ENCODE measurements around the gene KLHDC7B. TPM values are rescaled to one million over a fixed set of nuclear protein-coding genes. Genes with fewer than 3 reads are reported as not detected.
A peak's percentile ranks its signal among the peaks of the same experiment; 100 is the strongest.

KLHDC7B gene
- total and polyA plus RNA-seq, 2 of the 13 experiments (the other 11 are each of a cell fraction or from before 2014, with no cell fraction given), result 0.11 TPM; not detected in 1

DNA sequence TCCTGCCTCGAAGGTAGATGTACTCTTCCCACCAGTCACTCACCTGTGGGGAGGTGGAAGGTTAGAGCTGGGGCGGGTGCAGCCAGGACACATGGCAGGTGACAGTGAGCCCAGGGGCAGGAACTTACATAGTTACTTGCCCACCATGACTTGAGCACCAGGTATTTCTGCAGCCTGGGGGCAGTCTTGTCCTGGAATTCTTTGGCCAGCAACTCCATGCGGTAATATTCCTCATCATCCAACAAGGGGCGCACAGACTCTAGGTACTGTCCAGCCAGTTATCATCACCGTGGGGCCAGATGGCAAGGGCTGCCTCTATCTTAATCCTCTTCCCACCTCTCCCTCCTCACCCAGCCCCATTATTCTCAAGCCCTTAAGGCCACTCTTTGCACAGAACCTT lies 30.4 kb downstream of the KLHDC7B start (continued):
- TF ChIP-seq, protein P1, sequence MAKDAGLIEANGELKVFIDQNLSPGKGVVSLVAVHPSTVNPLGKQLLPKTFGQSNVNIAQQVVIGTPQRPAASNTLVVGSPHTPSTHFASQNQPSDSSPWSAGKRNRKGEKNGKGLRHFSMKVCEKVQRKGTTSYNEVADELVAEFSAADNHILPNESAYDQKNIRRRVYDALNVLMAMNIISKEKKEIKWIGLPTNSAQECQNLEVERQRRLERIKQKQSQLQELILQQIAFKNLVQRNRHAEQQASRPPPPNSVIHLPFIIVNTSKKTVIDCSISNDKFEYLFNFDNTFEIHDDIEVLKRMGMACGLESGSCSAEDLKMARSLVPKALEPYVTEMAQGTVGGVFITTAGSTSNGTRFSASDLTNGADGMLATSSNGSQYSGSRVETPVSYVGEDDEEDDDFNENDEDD (CRISPR knock-in tag; IDR thresholded peaks at IDR 0.05; ENCODE audit: borderline replicate concordance), result no peak
- TF ChIP-seq SRSF4 (IDR thresholded peaks at IDR 0.05; ENCODE audit: low read depth, low read length, poor library complexity, severe bottlenecking), result no peak
- no peak for TF ChIP-seq HNF4G (IDR thresholded peaks at IDR 0.05; ENCODE audit: borderline replicate concordance, low read depth, low read length)
- no peak for TF ChIP-seq HNF4G (CRISPR knock-in tag; IDR thresholded peaks at IDR 0.05; ENCODE audit: borderline replicate concordance, low read depth)
- peak; percentile 26; the same call in 1 of the 2 replicates for TF ChIP-seq FOSL2 (CRISPR knock-in tag; IDR thresholded peaks at IDR 0.05)
- TF ChIP-seq ZNF614 (CRISPR knock-in tag; IDR thresholded peaks at IDR 0.05; ENCODE audit: borderline replicate concordance), result no peak
- TF ChIP-seq IKZF5 (CRISPR knock-in tag; IDR thresholded peaks at IDR 0.05), result no peak
- TF ChIP-seq, protein P2, sequence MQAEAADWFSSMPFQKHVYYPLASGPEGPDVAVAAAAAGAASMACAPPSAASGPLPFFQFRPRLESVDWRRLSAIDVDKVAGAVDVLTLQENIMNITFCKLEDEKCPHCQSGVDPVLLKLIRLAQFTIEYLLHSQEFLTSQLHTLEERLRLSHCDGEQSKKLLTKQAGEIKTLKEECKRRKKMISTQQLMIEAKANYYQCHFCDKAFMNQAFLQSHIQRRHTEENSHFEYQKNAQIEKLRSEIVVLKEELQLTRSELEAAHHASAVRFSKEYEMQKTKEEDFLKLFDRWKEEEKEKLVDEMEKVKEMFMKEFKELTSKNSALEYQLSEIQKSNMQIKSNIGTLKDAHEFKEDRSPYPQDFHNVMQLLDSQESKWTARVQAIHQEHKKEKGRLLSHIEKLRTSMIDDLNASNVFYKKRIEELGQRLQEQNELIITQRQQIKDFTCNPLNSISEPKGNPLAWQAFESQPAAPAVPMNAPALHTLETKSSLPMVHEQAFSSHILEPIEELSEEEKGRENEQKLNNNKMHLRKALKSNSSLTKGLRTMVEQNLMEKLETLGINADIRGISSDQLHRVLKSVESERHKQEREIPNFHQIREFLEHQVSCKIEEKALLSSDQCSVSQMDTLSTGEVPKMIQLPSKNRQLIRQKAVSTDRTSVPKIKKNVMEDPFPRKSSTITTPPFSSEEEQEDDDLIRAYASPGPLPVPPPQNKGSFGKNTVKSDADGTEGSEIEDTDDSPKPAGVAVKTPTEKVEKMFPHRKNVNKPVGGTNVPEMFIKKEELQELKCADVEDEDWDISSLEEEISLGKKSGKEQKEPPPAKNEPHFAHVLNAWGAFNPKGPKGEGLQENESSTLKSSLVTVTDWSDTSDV (CRISPR knock-in tag; IDR thresholded peaks at IDR 0.05), result no peak
- 0 out of 2 replicates have a peak, but pooled peaks have one; percentile 14 for TF ChIP-seq ZBTB33 (CRISPR knock-in tag; IDR thresholded peaks at IDR 0.05)
- 0 out of 2 replicates have a peak, but pooled peaks have one; percentile 21 for TF ChIP-seq ZBTB38 (CRISPR knock-in tag; IDR thresholded peaks at IDR 0.05)
- 0 out of 2 replicates have a peak, but pooled peaks have one; percentile 47 for TF ChIP-seq MIXL1 (CRISPR knock-in tag; IDR thresholded peaks at IDR 0.05)
- TF ChIP-seq, protein P3, sequence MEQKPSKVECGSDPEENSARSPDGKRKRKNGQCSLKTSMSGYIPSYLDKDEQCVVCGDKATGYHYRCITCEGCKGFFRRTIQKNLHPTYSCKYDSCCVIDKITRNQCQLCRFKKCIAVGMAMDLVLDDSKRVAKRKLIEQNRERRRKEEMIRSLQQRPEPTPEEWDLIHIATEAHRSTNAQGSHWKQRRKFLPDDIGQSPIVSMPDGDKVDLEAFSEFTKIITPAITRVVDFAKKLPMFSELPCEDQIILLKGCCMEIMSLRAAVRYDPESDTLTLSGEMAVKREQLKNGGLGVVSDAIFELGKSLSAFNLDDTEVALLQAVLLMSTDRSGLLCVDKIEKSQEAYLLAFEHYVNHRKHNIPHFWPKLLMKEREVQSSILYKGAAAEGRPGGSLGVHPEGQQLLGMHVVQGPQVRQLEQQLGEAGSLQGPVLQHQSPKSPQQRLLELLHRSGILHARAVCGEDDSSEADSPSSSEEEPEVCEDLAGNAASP (CRISPR knock-in tag; IDR thresholded peaks at IDR 0.05; ENCODE audit: borderline replicate concordance), result 0 out of 2 replicates have a peak, but pooled peaks have one; percentile 39
- no peak for TF ChIP-seq TAF1 (CRISPR knock-in tag; IDR thresholded peaks at IDR 0.05)
- no peak for TF ChIP-seq MZF1 (CRISPR knock-in tag; IDR thresholded peaks at IDR 0.05; ENCODE audit: borderline replicate concordance)
- TF ChIP-seq, protein P4, sequence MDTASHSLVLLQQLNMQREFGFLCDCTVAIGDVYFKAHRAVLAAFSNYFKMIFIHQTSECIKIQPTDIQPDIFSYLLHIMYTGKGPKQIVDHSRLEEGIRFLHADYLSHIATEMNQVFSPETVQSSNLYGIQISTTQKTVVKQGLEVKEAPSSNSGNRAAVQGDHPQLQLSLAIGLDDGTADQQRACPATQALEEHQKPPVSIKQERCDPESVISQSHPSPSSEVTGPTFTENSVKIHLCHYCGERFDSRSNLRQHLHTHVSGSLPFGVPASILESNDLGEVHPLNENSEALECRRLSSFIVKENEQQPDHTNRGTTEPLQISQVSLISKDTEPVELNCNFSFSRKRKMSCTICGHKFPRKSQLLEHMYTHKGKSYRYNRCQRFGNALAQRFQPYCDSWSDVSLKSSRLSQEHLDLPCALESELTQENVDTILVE (CRISPR knock-in tag; IDR thresholded peaks at IDR 0.05), result no peak
- no peak for TF ChIP-seq MYNN (CRISPR knock-in tag; IDR thresholded peaks at IDR 0.05; ENCODE audit: low read depth)
- TF ChIP-seq ATAD3A (CRISPR knock-in tag; IDR thresholded peaks at IDR 0.05), result no peak
- TF ChIP-seq SALL2 (CRISPR knock-in tag; IDR thresholded peaks at IDR 0.05), result no peak
- no peak for TF ChIP-seq KDM1A (CRISPR knock-in tag; IDR thresholded peaks at IDR 0.05)
